K562 (cell line): ENCODE results near the gene CSAD. TPM values are rescaled to one million over a fixed set of nuclear protein-coding genes. Genes with fewer than 3 reads are reported as not detected.
A peak's percentile ranks its signal among the peaks of the same experiment; 100 is the strongest.

ENCODE experiments used
- ATAC-seq: fragments of 200-7000 bp; cut with Tn5 transposase; 3 replicates; pipeline ENCODE4 v1.9.1; 2020; ENCODE audit warnings: moderate library complexity
- BruUV-seq: library from RNA; stranded (reverse); fragments of 400-500 nt; replicated peaks from 2 replicates; lab custom pipeline; 2021; lab: Mats Ljungman, UMichigan
- CTCF ChIA-PET: fragments of 300-600 bp; formaldehyde crosslinking; extraction: SDS; loops from one replicate; lab custom pipeline; 2021; ENCODE audit warnings: low intra/inter-chr PET ratio; lab: Yijun Ruan, JAX
- POLR2A ChIA-PET: fragments of 300-600, 350-650 bp; sonication (Branson Sonifier 250); formaldehyde crosslinking; extraction: SDS; loops from one replicate; lab custom pipeline; 2021; ENCODE audit warnings: antibody characterized with exemption, inconsistent platforms; lab: Yijun Ruan, JAX
- DNase-seq, 4 experiments: peaks; one replicate each; pipeline versions ENCODE4 v3.0.0 to v3.0.0-alpha.2; 2011 to 2018; ENCODE audit warnings: low spot score in 3 of 4, mixed read lengths in 3 of 4; ENCODE audit errors: extremely low read depth in 1 of 4
- FAIRE-seq: peaks from 2 replicates; lab custom pipeline; 2011; peaks lifted over from hg19 to GRCh38; lab: Jason Lieb, UNC
- H2AFZ ChIP-seq: 2 replicates; pipeline ENCODE4 v1.6.0; 2011; ENCODE audit warnings: low read depth, low read length, control low read depth, inconsistent platforms
- H3K27ac ChIP-seq: fragments of 200-600 bp; 3 replicates; pipeline ENCODE4 v1.8.0; 2011; ENCODE audit warnings: low read depth, mild to moderate bottlenecking, control low read depth, inconsistent platforms, low read length, moderate library complexity, mixed read lengths; ENCODE audit errors: extremely low read depth
- H3K27me3 ChIP-seq, 2 experiments: fragments of 300-600 bp in 1 of 2; 2 replicates in 1 of 2; 3 replicates in 1 of 2; pipeline versions ENCODE4 v1.6.0 to v1.8.0; 2011; ENCODE audit warnings: inconsistent platforms in 2 of 2, low read length in 2 of 2, mild to moderate bottlenecking in 1 of 2, mixed read lengths in 1 of 2, moderate library complexity in 1 of 2; ENCODE audit not compliant: control insufficient read depth in 2 of 2, insufficient read depth in 2 of 2
- H3K36me3 ChIP-seq: fragments of 300-600 bp; 3 replicates; pipeline ENCODE4 v1.8.0; 2011; ENCODE audit warnings: mild to moderate bottlenecking, low read length, inconsistent platforms; ENCODE audit not compliant: control insufficient read depth, insufficient read depth
- H3K4me1 ChIP-seq, 2 experiments: fragments of 200-600 bp in 1 of 2; replicated peaks in 1 of 2; 2 replicates in 1 of 2; 3 replicates in 1 of 2; pipeline versions ENCODE4 v1.5.1 to v1.8.0; 2011; ENCODE audit warnings: inconsistent platforms in 2 of 2, low read length in 2 of 2, mild to moderate bottlenecking in 1 of 2, mixed read lengths in 1 of 2, moderate library complexity in 1 of 2; ENCODE audit not compliant: control insufficient read depth in 2 of 2, insufficient read depth in 2 of 2
- H3K4me2 ChIP-seq: 2 replicates; pipeline ENCODE4 v1.6.1; 2011; ENCODE audit warnings: low read length, control low read depth, inconsistent platforms, mixed read lengths; ENCODE audit not compliant: insufficient read depth
- H3K4me3 ChIP-seq: fragments of 200-600 bp; sonication (generic), shearing (Covaris generic); 2 replicates; pipeline ENCODE4 v1.5.1; 2016; ENCODE audit warnings: control low read depth, inconsistent platforms
- H3K79me2 ChIP-seq: fragments of 200-600 bp; 3 replicates; pipeline ENCODE4 v1.8.0; 2011; ENCODE audit warnings: low read length, inconsistent platforms; ENCODE audit not compliant: control insufficient read depth, insufficient read depth
- H3K9ac ChIP-seq, 2 experiments: 2 replicates each; pipeline versions ENCODE4 v1.6.0 to v1.6.1; 2011; ENCODE audit warnings: low read depth in 2 of 2, low read length in 2 of 2, control low read depth in 1 of 2, inconsistent platforms in 1 of 2, mild to moderate bottlenecking in 1 of 2, mixed read lengths in 1 of 2; ENCODE audit not compliant: insufficient read depth in 1 of 2
- H3K9me1 ChIP-seq: one replicate; pipeline ENCODE4 v1.6.0; 2011; ENCODE audit warnings: inconsistent platforms, mild to moderate bottlenecking, low read length, moderate library complexity; ENCODE audit not compliant: control insufficient read depth, insufficient read depth
- H3K9me3 ChIP-seq: replicated peaks from 2 replicates; pipeline ENCODE4 v1.5.1; 2011; ENCODE audit warnings: low read depth, low read length, inconsistent platforms; ENCODE audit not compliant: control insufficient read depth, insufficient read depth
- H4K20me1 ChIP-seq: replicated peaks from 2 replicates; pipeline ENCODE4 v1.6.1; 2011; ENCODE audit warnings: low read length, inconsistent platforms, mixed read lengths; ENCODE audit not compliant: control insufficient read depth, insufficient read depth
- CHD1 ChIP-seq: fragments of 200-600 bp; sonication (generic); IDR thresholded peaks from one replicate; pipeline ENCODE4 v1.6.1; 2012; ENCODE audit warnings: mild to moderate bottlenecking, moderate library complexity, low read length, inconsistent platforms
- E2F4 ChIP-seq: sonication (generic); formaldehyde crosslinking; IDR thresholded peaks from 2 replicates; pipeline ENCODE4 v1.8.0; 2022; ENCODE audit warnings: mild to moderate bottlenecking, low read depth, missing genetic modification reagents
- HLTF ChIP-seq: fragments of 450-650 bp; IDR thresholded peaks from 2 replicates; pipeline ENCODE4 v1.6.1; 2016
- LARP7 ChIP-seq: fragments of 450-650 bp; IDR thresholded peaks from 2 replicates; pipeline ENCODE4 v1.6.1; 2016
- LEF1 ChIP-seq: fragments of 450-650 bp; IDR thresholded peaks from 2 replicates; pipeline ENCODE4 v1.6.1; 2016; ENCODE audit warnings: mild to moderate bottlenecking
- MECOM ChIP-seq: fragments of 250-450 bp; sonication (Bioruptor Pico); IDR thresholded peaks from 2 replicates; pipeline ENCODE4 v1.8.0; 2022; ENCODE audit warnings: inconsistent platforms
- MLLT1 ChIP-seq, 2 experiments: fragments of 450-650 bp; IDR thresholded peaks; 2 replicates each; pipeline ENCODE4 v1.6.1; 2016
- NCOA6 ChIP-seq: fragments of 450-650 bp; IDR thresholded peaks from 2 replicates; pipeline ENCODE4 v1.6.1; 2017; ENCODE audit warnings: mild to moderate bottlenecking
- NR2C1 ChIP-seq, 2 experiments: fragments of 450-650 bp; IDR thresholded peaks; 2 replicates each; pipeline ENCODE4 v1.6.1; 2017; ENCODE audit warnings: mild to moderate bottlenecking in 2 of 2, antibody characterized with exemption in 1 of 2, inconsistent platforms in 1 of 2, missing compliant biosample characterization in 1 of 2, missing genetic modification characterization in 1 of 2
- TBL1XR1 ChIP-seq, 2 experiments: IDR thresholded peaks; 2 replicates each; pipeline ENCODE4 v1.6.1; 2012; ENCODE audit warnings: improper control_type of control experiment in 2 of 2, low read length in 2 of 2, mild to moderate bottlenecking in 1 of 2
- ZNF274 ChIP-seq: IDR thresholded peaks from 2 replicates; pipeline ENCODE4 v1.6.1; 2011; ENCODE audit warnings: low read depth, mild to moderate bottlenecking, low read length, moderate library complexity, borderline replicate concordance
- WGBS: fragments of 100-300 bp; shearing (Covaris generic); methylation state at CpG from one replicate; pipeline ENCODE4 v1.1.6; 2016; ENCODE audit warnings: low coverage, mixed read lengths; ENCODE audit not compliant: insufficient coverage; ENCODE audit errors: missing lambda C conversion rate; 5-methylcytosine and 5-hydroxymethylcytosine counted together
- in situ Hi-C: fragments of 300-500 bp; cut with MboI; formaldehyde crosslinking; loops from 4 replicates; pipeline ENCODE4 v1.15.0; 2018; ENCODE audit warnings: inconsistent platforms, mixed read lengths
- intact Hi-C: fragments of 100-400 bp; cut with micrococcal nuclease; formaldehyde crosslinking; loops from 2 replicates; pipeline ENCODE4 v1.14.2; 2022
- polyA plus RNA-seq, 8 experiments: library from polyadenylated mRNA; depleted of rRNA in 4 of 8; stranded (reverse) in 5 of 8; unstranded in 3 of 8; fragments of >200 nt; fragmentation: Nextera tagmentation in 2 of 8; fragmentation: Illumina TruSeq in 1 of 8; extraction: Ambion mirVana in 2 of 8; extraction: Trizol in 1 of 8; gene quantifications; 2 replicates each; pipeline versions ENCODE4 v1.2.1 to v1.2.3, GENCODE V29; 2011 to 2014; ENCODE audit warnings: inconsistent platforms in 1 of 8, missing spikeins in 1 of 8
- total RNA-seq, 7 experiments: library from RNA; depleted of rRNA in 6 of 7; stranded (reverse); fragments of >200 nt in 6 of 7; fragmentation: Illumina TruSeq in 2 of 7; extraction: Trizol in 2 of 7; gene quantifications; 2 replicates each; pipeline versions ENCODE4 v1.2.1 to v1.2.3, GENCODE V29; 2011 to 2021; ENCODE audit warnings: low replicate concordance in 1 of 7
- TF ChIP-seq, protein P1 (sequence below): fragments of 250-450 bp; sonication (Bioruptor Pico); IDR thresholded peaks from 2 replicates; pipeline ENCODE4 v1.5.0; 2021
- TF ChIP-seq, protein P2 (sequence below): fragments of 450-650 bp; conservative IDR thresholded peaks from 2 replicates; pipeline ENCODE4 v1.6.1; 2016; ENCODE audit warnings: missing genetic modification characterization, low read depth, mild to moderate bottlenecking, control low read depth, missing compliant biosample characterization

The CSAD gene
- total and polyA plus RNA-seq, 9 of the 15 experiments (the other 6 are each of a cell fraction or from before 2014, with no cell fraction given), result 1.8 to 19.6 (median 8.1) TPM

DNA sequence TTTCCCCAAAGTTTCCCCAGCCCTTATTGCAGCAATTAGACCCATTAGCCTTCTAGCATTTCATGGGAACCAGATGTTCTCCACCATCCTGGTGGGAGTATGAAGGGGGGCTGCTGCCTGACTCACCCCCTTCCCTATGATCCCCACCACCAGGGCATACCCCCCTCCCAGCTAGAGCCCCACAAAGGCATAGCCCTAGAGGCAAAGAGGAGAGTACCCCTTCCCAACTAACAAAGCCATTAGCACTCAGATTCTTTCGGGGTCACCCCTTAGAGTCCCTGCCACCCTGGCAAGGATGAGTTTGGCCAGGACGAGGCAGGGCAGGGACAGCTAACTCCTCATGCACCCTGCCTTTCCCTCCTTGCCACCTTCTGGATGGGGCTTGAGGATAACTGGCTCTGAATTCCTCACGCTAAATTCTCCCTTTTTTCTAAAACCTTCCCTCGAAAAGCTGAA, 42.1 kb upstream of the CSAD start (continued):
- TF ChIP-seq TBL1XR1 (IDR thresholded peaks at IDR 0.05; ENCODE audit: low read length in 2 of 2), result no peak
- TF ChIP-seq, all 486 proteins: peak for 0

- H3K9me1 ChIP-seq, result no peaks in the 10 kb centered on the region
- BruUV-seq, result no TSS peak
- H3K27ac ChIP-seq, result peak overlapping the region; percentile 99; the same call in 1 of the 3 replicates
- no peak for ATAC-seq
- intact Hi-C loops (no loop called here), in situ Hi-C loops (no loop called here)
- DNase-seq, result no peak
- H3K27me3 ChIP-seq, result no peaks in the 10 kb centered on the region
- ChIA-PET POLR2A (interaction anchor here (0.6 to 1.0 kb wide), 3 partner anchors 14 to 45 kb away, joined by 3 read pairs; no protein-coding TSS in a partner anchor), CTCF (interaction anchor here (0.6 kb wide), 1 partner anchor 48 kb away, joined by 4 read pairs; no protein-coding TSS in a partner anchor)
- peak overlapping the region; percentile 48 to 56; a peak in 3 of 4 replicates for H3K9ac ChIP-seq
- H3K79me2 ChIP-seq, result peaks cover 22% of the 10 kb centered on the region
- peaks cover 48 to 73% of the 10 kb centered on the region in 2 experiments for H3K4me1 ChIP-seq
- no peak for FAIRE-seq
- H4K20me1 ChIP-seq, result no peaks in the 10 kb centered on the region
- no peaks in the 10 kb centered on the region for H3K9me3 ChIP-seq
- 66% methylated on average over 3 of the region's 5 CpGs for WGBS
- H2AFZ ChIP-seq, result peak overlapping the region; percentile 70
- H3K4me3 ChIP-seq, result peak overlapping the region; percentile 64
- no peaks in the 10 kb centered on the region for H3K36me3 ChIP-seq
- peak overlapping the region; percentile 99; the same call in 1 of the 2 replicates for H3K4me2 ChIP-seq
- TF ChIP-seq, protein P1, sequence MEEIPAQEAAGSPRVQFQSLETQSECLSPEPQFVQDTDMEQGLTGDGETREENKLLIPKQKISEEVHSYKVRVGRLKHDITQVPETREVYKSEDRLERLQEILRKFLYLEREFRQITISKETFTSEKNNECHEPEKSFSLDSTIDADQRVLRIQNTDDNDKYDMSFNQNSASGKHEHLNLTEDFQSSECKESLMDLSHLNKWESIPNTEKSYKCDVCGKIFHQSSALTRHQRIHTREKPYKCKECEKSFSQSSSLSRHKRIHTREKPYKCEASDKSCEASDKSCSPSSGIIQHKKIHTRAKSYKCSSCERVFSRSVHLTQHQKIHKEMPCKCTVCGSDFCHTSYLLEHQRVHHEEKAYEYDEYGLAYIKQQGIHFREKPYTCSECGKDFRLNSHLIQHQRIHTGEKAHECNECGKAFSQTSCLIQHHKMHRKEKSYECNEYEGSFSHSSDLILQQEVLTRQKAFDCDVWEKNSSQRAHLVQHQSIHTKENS (CRISPR knock-in tag), result no peak
- peak; percentile 46 to 63; a peak in 1 of 4 replicates for TF ChIP-seq MLLT1 (IDR thresholded peaks at IDR 0.05)
- TF ChIP-seq NCOA6, result no peak
- no peak for TF ChIP-seq ZNF274
- TF ChIP-seq, protein P2, sequence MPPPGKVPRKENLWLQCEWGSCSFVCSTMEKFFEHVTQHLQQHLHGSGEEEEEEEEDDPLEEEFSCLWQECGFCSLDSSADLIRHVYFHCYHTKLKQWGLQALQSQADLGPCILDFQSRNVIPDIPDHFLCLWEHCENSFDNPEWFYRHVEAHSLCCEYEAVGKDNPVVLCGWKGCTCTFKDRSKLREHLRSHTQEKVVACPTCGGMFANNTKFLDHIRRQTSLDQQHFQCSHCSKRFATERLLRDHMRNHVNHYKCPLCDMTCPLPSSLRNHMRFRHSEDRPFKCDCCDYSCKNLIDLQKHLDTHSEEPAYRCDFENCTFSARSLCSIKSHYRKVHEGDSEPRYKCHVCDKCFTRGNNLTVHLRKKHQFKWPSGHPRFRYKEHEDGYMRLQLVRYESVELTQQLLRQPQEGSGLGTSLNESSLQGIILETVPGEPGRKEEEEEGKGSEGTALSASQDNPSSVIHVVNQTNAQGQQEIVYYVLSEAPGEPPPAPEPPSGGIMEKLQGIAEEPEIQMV (tag), result peak; percentile 53; the same call in 1 of the 2 replicates
- TF ChIP-seq LARP7, result 0 out of 2 replicates have a peak, but pooled peaks have one; percentile 82
- TF ChIP-seq CHD1, result no peak
- TF ChIP-seq LEF1, result 0 out of 2 replicates have a peak, but pooled peaks have one; percentile 16
- peak; percentile 35; the same call in 1 of the 2 replicates for TF ChIP-seq NR2C1 (IDR thresholded peaks at IDR 0.05)
- no peak for TF ChIP-seq NR2C1 (tag; IDR thresholded peaks at IDR 0.05)
- TF ChIP-seq MECOM (CRISPR knock-in tag), result no peak
- TF ChIP-seq E2F4, result no peak
- peak; percentile 51; the same call in 1 of the 2 replicates for TF ChIP-seq HLTF
Observed at GRCh38 chr12:53222170-53222721, 41.5 kb upstream of the CSAD start.
